HG03103 (cell line): ENCODE measurements around the gene AANAT.

Experiments
- ATAC-seq: cut with Tn5 transposase; IDR thresholded peaks from one replicate; pipeline ENCODE4 v1.9.1; 2021; ENCODE audit warnings: low read depth; ENCODE audit not compliant: unreplicated experiment

The AANAT gene

GRCh38 chr17:76441686-76442340, 25.6 kb upstream of the AANAT start:
- no peak for ATAC-seq

DNA sequence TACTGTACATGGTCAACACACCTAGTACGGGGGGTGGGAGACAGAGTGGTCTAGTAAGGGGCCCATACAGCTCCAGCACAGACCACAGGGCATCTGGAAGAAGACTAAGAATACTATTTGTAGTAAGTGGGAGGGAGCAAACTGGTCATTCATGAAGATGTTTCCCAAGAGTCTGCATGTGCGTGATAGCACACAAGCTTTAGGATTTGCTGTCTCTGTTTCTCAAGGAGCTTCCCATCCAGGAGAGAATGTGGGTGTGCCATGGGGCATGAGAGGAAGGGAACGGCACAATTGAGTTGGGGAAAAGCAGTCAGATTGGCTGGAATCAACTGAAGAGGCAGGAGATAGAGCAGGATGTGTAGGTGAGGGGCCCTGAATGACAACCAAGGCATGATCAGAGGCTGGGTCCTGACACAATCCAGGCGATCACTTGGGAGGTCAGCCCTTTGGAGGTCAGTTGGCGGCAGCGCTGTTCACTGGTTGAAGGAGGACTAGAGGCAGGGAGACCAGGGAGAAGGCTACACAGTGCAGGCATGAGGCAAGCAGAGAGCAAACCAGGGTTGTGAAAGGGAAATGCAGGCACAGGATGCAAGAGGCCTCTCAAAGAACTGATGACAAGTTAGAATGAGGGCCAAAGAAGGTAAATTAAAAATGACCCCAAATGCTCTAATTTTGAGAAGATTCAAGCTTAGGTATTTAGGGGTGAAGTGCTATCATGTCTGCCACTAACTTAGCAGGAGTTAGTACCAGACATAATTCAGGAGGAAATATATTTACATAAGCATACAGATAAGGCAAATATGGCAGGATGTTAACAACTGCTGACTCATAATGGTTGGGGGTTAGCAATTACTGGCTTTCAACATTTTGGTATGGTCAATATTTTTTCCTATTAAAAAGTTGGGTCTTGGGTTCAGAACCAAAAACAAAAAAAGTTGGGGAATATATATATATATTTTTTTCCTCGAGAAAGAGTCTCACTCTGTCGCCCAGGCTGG, 24.8 kb upstream of the AANAT start:
- ATAC-seq = no peak

DNA sequence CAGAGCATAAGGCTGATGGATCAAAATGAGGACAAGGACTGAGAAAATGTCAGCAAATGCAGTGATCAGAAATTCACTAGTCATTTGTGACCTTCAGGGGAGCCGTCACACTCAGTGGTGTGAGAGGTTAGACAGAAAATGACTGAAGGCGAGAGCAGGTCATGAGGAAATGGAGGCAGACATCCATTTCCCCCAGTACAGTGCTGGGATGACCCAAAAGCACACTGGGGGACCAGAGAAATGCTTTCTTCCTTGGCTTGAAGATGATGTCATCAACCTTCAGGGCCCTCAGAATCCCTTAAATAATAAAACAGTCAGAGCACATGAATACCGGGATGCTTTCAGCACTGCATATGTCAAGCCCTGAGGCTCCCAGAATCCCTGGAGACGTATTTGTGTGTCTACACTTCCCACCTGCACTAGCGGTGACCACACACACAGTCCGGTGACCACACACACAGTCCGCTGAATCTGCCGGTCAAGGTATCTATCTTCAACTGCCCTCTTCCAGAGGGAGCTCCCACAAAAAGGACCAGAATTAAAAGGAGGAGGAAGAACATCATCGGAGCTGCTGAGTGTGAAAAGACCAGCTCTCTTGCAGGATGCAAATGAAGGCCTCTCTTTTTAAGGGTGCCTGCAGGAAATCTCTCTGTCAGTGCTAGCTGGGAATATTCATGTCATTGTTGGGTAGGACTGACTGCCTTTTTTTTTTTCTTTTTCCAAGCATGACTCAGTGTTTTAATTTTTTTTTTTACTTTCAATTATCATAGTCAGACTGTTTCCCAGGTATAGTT, 22.7 kb upstream of the AANAT start:
- ATAC-seq = no peak

- ATAC-seq = no peak
These were observed 21.5 kb upstream of the AANAT start for GRCh38 chr17:76445697-76446448.

GRCh38 chr17:76446449-76447231, 20.8 kb upstream of the AANAT start:
- ATAC-seq = no peak

DNA sequence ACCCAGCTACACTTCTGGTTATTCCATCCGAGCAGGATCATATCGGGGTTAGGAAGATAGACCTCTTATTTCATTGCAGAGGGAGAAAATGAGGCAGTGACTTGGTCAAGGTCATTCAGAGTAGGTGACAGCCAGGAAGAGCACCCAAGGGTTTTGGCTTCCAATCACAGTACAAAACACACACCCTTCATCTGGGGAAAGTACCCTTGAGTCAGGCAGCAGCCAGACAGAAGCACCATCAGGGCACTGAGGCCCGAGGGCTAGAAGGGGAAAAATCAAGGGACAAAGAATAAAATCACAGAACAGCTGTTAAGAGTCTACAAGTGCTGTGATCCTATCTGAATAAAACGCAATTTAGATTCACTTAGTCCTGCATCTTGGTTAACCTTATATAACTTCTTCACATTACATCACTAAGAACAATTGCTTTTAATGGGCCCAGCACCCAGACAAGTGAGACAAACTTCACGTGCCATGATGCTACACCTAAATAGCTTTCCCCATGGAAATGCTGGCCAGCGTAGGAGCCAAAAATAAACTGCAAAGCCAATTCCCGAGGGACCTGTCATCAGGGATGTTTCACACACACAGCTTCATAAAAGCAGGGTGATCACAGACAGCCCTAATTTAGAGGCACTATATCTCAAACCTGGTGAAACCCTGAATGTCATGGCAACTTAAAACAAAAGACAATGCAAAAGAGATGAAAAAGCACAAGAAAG, 19.3 kb upstream of the AANAT start:
- ATAC-seq = no peak

DNA sequence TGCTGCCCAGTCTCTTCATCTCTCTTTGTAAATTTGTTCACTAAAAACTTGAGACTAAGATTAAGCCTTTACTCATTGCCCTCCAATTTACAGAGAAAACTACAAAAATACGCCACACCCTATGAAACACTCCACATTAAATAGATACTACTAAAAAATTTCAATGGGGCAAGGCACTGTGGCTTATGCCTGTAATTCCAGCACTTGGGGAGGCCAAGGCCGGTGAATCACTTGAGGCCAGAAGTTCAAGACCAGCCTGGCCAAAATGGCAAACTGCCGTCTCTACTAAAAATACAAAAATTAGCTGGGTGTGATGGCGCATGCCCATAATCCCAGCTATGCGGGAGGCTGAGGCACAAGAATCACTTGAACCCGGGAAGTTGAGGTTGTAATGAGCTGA, 18.3 kb upstream of the AANAT start:
- ATAC-seq = no peak

- ATAC-seq = no peak
These were observed 15.9 kb upstream of the AANAT start for GRCh38 chr17:76451506-76451905.

DNA sequence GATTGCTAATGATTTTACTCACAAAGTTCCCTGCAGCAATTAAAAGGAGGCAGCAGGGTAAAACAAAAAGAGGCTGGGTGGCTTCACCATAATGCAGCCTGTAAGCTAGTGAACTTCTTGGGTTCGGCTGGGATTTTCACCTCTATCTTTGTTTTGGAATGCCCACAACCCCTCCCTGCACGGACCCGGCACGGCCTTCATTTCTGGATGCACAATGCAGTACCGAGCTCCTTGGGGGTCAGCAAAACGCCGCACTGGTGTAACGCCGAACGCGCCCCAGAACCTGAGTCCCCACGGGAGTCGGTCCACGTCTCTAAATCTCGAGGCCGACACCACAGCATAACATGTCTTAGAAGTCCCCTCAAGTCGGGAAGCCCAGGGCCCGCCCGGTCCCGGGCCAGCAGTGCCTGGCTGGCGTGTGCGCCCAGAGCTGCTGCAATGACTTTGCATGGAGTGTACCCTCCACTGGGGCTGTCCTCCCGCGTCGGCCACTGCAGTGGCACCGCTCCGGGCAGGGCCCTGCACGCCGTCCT, 15.2 kb upstream of the AANAT start:
- peak; percentile 21 for ATAC-seq

DNA sequence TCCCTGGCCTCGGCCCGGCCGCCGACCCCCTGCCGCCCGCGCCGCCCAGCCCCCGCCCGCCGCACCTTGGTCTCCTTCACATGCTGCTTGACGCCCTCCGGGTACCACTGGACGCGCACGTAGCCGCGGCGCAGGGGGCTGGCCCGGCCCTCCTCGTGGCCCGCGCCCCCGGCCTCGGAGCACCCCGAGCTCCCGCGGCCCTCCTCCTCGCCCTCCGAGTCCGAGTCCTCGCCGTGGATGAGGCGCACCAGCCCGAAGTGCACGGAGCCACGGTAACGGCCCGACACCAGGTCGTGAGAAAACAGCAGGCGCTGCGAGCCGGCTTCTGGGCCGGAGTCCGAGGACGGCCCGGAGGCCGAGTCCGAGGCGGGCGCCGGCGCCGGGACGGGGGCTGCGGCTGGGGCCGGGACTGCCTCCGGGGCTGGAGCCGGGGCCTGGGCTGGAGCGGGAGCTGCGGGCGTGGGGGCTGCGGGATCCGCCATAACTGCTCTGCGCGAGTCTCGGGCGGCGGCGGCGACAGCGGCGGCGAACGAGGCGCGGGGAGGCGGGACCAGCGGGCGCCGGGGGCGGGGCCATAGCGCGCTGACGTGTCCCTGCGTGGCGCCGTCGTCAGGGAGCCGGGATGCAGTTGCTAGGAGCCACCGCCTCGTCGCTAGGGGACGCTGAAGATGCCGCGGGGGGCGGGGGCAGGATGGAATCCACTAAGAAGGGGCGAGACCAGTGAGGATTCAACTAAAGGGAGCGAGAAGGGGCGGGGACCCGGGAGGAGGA, 14.6 kb upstream of the AANAT start, which contains the start of gene UBE2O:
TSS of gene UBE2O (minus strand) at position 493 of the 771 bp plus-strand sequence. CDS start at position 482, 11 bp downstream.
- peak; percentile 52 for ATAC-seq

- ATAC-seq = no peak
These were observed 14.0 kb upstream of the AANAT start for GRCh38 chr17:76453431-76453743.

DNA sequence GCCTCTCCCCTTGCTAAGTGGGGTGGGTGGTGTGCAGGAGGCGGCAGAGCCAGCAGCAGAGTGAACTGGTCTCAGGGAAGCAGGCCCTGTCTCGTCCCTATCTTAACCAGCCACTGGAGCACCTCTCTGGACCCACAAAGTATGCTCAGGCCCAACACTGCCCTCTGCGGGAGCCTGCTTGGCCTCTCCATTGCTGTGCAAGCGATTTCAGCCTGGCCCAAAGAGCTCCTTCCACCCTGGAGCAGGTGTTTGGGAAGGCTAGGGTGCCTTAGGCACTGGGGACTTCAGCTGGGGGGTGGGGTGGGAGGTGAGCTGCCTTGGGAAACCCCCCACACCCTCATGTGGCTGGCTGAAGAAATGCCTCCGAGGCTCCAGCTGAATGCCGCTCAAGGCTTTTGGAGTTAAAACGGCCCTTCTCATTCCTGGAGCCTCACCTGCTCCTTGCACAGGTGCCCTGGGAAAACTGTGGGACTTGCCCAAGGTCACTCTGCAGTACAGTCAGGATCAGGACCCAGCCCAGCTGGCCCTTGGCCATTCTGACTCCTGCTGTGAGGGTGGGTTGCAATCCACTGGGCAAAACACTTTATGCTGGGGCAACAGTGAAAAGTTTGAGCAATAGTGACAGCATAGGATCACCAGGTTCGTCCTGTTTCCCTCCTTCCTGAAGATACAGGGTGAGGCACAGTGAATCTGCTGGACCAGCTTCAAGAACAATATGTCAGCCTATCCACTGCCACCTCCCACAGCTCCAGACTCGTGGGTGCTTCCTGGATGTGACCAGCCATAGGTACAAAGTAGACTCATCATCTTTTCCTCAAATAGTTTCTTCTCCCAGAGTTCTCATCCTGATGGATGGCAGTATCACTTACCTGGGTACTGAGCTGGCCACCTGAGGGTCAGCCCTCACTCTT, 8.6 kb upstream of the AANAT start:
- no peak for ATAC-seq

- ATAC-seq = no peak
These were observed 7.7 kb upstream of the AANAT start for GRCh38 chr17:76459674-76460073.

DNA sequence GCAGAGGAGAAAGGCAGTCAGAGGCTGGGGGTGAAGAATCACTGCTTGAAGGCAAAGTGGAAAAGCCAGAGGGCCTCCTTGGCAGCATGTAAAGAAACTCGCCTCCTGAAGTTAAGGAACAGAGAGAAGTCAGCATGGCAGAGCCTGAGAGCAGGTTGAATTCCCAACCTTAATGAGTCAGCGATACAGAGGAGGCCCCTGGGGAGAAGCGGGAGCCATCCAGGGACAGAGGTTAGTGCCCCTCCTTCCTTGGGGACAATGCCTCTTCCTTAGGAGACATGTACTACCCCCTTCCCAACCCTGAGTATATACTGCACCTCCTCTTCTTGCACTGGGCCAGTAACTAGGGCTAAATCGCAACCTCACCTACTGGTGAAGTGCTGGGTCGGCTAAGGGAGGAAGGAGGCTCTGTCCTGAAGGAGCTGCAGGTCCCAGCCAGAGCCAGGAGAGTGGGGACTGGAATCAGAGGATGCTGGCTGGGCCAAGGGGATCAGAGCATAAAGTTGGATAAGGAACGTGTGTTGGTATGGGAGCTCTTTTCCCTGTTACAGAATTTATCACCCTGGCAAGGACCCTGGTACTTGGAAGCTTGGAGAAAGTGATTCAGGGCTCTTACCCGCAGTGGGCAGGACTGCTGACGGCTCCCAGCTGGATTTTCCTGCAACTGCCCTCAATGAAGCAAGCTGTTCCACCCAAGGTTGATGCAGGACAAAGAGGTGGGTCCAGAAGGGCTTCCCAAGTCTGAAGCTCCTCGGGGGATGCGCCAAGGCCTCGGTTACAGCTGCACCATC, 5.4 kb upstream of the AANAT start:
- no peak for ATAC-seq

DNA sequence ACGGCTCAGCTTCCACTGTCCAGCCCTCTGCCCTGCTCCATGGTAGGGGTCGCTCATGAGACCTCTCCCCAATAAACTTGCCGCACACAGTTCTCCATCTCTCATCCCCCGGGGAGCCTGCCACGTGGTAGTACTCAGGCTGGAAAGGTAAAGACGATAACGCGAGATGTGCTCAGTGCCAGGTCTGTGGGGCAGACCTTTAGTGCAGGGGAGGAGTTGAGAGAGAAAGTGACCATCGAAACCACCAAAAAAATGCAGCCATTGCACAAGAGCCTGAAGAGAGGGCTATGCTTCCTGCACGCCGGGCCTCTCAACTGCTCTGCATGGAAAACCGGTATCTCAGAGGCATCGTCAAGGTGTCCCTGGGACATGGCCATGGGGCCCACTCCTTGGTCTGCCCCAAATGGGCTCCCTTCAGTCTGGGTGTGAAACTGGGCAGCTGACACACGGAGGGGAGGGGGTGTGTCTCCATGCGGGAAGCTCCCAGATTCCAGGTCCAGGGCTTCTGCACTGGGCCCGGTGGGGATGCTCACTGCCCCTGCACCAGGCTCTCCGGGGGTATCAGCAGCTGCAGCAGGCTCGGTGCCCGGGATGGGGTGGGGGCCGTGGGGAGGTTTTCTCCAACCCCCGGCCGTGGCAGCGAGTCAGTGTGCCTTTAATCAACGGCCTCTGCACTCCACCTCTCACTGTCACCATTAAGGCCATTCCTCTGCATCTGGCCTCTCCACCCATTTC, 4.7 kb upstream of the AANAT start:
- no peak for ATAC-seq

DNA sequence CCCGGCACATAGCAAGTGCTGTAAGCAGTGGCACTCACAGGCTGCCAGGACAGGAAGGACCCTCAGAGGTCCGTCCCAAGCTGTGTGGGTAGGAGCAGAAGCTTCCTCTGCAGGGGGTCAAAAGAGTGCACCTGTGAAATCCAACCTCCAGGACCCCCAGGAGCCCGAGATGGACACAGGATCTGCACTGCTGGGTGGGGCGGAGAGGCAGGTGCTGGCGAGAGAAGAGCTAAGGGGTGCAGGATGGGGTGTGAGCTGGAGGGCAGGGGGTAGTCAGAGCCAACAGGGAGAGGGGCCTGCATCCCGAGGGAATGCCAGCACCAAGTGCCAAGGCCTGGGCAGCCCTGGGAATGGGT, 650 bp upstream of the AANAT start:
- ATAC-seq = no peak
